ENCODE data around the gene EIF2S1.
"Not testable (repeated sequence)": the region's sequence is repeated elsewhere in the genome, so short reads cannot be mapped to it uniquely, and the experiment has no call there.

DNA sequence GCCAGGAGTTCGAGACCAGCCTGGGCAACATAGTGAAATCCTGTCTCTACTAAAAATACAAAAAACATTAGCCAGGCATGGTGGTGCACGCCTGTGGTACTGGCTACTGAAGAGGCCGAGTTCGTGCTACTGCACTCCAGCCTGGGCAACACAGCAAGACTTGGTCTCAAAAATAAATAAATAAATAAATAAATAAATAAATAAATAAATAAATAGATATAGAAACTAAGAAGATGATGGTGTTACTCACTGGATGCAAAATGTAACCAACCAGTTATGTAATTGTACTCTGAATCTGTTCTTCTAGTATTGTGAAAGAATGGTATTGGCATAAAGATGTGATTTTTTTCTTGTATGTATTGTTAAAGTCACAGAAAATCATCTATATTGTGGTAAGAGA is 30.5 kb upstream of the EIF2S1 start:
- TF ChIP-seq REST (IDR thresholded peaks at IDR 0.05; ENCODE audit: unreplicated experiment); POLR2AphosphoS5 (IDR thresholded peaks at IDR 0.05; ENCODE audit: low read depth); CREB1 (CRISPR knock-in tag; IDR thresholded peaks at IDR 0.05; ENCODE audit: low read depth); JUNB (IDR thresholded peaks at IDR 0.05; ENCODE audit: unreplicated experiment); EZH2phosphoT487 (IDR thresholded peaks at IDR 0.05; ENCODE audit: unreplicated experiment); EZH2 (IDR thresholded peaks at IDR 0.05; ENCODE audit: low read depth, unreplicated experiment); ZNF462 (CRISPR knock-in tag; IDR thresholded peaks at IDR 0.05); STAT1 (IDR thresholded peaks at IDR 0.05; ENCODE audit: unreplicated experiment): not testable (repeated sequence)
- TF ChIP-seq, protein P1, sequence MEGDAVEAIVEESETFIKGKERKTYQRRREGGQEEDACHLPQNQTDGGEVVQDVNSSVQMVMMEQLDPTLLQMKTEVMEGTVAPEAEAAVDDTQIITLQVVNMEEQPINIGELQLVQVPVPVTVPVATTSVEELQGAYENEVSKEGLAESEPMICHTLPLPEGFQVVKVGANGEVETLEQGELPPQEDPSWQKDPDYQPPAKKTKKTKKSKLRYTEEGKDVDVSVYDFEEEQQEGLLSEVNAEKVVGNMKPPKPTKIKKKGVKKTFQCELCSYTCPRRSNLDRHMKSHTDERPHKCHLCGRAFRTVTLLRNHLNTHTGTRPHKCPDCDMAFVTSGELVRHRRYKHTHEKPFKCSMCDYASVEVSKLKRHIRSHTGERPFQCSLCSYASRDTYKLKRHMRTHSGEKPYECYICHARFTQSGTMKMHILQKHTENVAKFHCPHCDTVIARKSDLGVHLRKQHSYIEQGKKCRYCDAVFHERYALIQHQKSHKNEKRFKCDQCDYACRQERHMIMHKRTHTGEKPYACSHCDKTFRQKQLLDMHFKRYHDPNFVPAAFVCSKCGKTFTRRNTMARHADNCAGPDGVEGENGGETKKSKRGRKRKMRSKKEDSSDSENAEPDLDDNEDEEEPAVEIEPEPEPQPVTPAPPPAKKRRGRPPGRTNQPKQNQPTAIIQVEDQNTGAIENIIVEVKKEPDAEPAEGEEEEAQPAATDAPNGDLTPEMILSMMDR (conservative IDR thresholded peaks at IDR 0.05; ENCODE audit: low read depth in 2 of 2) = not testable (repeated sequence)
- TF ChIP-seq, protein P2, sequence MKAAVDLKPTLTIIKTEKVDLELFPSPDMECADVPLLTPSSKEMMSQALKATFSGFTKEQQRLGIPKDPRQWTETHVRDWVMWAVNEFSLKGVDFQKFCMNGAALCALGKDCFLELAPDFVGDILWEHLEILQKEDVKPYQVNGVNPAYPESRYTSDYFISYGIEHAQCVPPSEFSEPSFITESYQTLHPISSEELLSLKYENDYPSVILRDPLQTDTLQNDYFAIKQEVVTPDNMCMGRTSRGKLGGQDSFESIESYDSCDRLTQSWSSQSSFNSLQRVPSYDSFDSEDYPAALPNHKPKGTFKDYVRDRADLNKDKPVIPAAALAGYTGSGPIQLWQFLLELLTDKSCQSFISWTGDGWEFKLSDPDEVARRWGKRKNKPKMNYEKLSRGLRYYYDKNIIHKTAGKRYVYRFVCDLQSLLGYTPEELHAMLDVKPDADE (IDR thresholded peaks at IDR 0.05) = not testable (repeated sequence)

Measured in GM23338 (cell line).